Left lobe of liver (tissue), 2 donors: ENCODE measurements around the gene MRPL49. TPM values are rescaled to one million over a fixed set of nuclear protein-coding genes. Genes with fewer than 3 reads are reported as not detected.

Experiments used
- ATAC-seq: fragments of 200-7000 bp; cut with Tn5 transposase; one replicate; pipeline ENCODE4 v1.9.1; 2020; ENCODE audit warnings: mild to moderate bottlenecking, moderate library complexity
- DNase-seq: peaks from one replicate; pipeline ENCODE4 v3.0.0-alpha.2; 2020; ENCODE audit warnings: low spot score
- total RNA-seq: library from RNA; stranded (reverse); gene quantifications from one replicate; pipeline ENCODE4 v1.2.1, GENCODE V29; 2021
- donor health status: DM: no; HTN: no; CAD: no; lungs with moderate emphysema.
- donor health status: DM: no; HTN: yes; CAD: no.

Gene MRPL49
- 31.3 TPM for total RNA-seq

- DNase-seq, result peak; percentile 99
- ATAC-seq, result peak; percentile 75
Observed at GRCh38 chr11:65121865-65122696, at the start of gene MRPL49, which contains the start of gene FAU. TSS of gene MRPL49 (plus strand) at chr11:65122321. CDS start at chr11:65122347, 26 bp downstream. TSS of gene FAU (minus strand) at chr11:65122134. CDS start at chr11:65121813, 321 bp downstream.

DNA sequence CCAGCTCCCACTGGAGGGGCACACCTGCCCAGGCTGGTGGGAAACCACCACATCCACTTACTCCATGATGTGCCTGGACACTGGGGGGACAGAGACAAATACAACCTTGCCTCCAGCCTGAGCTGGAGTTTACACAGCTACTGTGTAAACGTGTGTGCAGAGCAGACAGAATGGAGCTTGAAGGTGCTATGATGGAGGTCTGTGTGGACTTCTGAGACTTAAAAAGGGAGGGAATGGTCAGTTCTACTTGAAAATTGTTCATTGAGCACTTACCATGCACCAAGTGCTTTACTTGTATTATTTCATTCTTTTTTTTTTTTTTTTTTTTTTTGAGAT lies 49.5 kb upstream of the MRPL49 start:
- DNase-seq (no peak), ATAC-seq (no peak)

GRCh38 chr11:65077451-65077850 lies 44.7 kb upstream of the MRPL49 start:
- ATAC-seq (no peak), DNase-seq (no peak)

- peak; percentile 67 for DNase-seq
- peak; percentile 97 for ATAC-seq
Observed at GRCh38 chr11:65078151-65078550, 44.0 kb upstream of the MRPL49 start.

- ATAC-seq, result no peak
- DNase-seq, result no peak
Observed at GRCh38 chr11:65078786-65079342, 43.3 kb upstream of the MRPL49 start.

GRCh38 chr11:65083134-65083833 lies 38.8 kb upstream of the MRPL49 start:
- DNase-seq, result no peak
- no peak for ATAC-seq

DNA sequence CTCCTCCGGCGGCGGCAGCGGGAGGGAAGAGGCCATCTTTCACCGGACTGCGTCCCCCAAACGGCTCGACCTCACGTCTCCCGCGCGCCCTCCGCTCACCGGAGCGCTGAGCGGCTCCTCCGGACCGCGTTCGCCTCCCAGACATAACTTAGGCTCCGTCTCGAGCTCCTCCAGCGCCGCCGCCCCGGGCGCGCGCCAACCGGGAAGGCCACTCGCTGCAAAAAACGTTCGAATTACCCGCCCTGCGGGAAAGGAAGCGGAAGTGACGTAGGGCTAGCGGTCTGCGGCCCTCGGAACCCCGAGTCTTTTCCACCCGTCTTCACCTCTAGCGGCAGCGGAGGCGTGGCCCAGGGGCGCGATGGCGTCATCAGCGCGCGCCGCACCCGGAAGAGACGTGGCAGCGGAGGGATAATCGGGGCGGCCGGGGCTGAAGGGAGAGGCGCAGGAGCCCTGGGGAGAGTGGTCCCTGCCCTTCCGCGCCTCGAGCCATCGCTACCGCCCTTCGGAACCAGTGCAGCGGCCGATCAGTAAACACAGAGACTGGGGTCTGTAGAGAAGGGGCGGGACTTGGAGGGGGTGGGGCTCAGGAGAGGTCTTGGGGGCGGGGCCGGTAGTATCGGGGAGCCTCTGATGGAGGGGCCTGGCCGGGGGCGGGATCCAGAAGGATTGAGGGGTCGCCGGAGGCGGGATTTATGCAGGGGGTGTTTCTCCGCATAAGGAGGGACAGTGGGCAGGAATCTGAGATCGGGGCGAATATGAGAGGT lies 38.1 kb upstream of the MRPL49 start, which contains the start of the genes CDCA5 and ZFPL1:
CDCA5 (minus strand) TSS at position 207 of the 764 bp plus-strand sequence; CDS start at position 145, 62 bp downstream.
ZFPL1 (plus strand) TSS at position 389 of the 764 bp plus-strand sequence. CDS start 477 bp downstream, outside the sequence.
- peak; percentile 97 for DNase-seq
- peak; percentile 94 for ATAC-seq

GRCh38 chr11:65084598-65085375 lies 37.3 kb upstream of the MRPL49 start:
- ATAC-seq, result no peak
- DNase-seq, result no peak

DNA sequence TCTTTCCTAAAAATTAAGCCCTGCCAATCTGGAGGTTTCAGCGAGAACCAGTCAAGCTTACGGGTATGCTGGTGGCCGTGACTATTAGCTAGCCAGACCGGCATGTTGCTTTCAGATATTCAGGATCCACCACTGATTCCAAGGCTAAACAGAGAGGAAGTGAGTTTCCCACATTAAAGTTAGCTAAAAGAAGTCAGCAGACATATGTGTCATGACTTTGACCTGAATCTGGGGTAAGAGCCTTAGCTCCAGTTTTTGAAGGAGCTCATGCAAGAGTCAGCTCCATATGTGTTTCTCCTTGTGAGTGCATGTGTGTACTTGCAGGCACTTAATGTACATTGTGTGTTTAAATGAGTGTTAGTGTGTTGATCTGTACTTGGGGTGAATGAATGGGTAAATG lies 36.7 kb upstream of the MRPL49 start:
- ATAC-seq, result no peak
- no peak for DNase-seq

DNA sequence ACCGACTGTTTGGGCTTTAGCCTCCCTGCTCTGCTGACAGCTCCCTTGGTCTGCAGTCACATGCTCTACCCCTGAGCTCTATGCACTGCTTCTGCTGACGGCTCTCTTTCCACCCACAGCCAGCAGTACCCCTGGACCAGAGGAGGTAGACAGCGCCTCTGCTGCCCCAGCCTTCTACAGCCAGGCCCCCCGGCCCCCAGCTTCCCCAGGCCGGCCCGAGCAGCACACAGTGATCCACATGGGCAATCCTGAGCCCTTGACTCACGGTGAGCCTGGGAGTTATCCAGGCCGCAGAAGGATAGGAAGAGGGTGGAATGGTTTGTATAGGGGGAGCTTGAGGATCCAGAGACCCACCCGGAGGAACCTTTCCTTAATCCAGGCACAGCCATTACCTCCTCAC lies 35.3 kb upstream of the MRPL49 start:
- ATAC-seq (no peak), DNase-seq (no peak)

- no peak for DNase-seq
- ATAC-seq, result no peak
Observed at GRCh38 chr11:65087216-65087615, 34.9 kb upstream of the MRPL49 start.

GRCh38 chr11:65087827-65088226 lies 34.3 kb upstream of the MRPL49 start:
- ATAC-seq (no peak), DNase-seq (no peak)

- DNase-seq, result no peak
- ATAC-seq, result no peak
Observed at GRCh38 chr11:65089621-65090020, 32.5 kb upstream of the MRPL49 start.

- no peak for DNase-seq
- no peak for ATAC-seq
Observed at GRCh38 chr11:65090628-65091027, 31.5 kb upstream of the MRPL49 start.

DNA sequence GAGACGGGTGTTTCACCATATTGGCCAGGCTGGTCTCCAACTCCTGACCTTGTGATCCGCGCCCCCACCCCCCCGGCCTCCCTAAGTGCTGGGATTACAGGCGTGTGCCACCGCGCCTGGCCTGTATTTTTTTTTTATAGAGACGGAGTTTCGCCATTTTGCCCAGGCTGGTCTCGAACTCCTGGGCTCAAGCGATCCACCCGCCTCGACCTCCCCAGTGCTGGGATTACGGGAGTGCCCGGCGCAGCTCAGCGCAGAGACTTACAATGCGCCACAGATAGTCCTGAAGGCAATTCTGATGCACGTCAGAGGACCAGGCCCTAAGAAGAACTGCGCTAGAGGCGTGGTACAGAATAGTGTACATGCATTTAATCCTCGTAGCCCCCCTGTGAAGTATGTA lies 26.7 kb upstream of the MRPL49 start:
- DNase-seq (no peak), ATAC-seq (no peak)

GRCh38 chr11:65095974-65096806 lies 25.9 kb upstream of the MRPL49 start, which contains the start of gene VPS51:
TSS of gene VPS51 (plus strand) at chr11:65096214. CDS start at chr11:65096251, 37 bp downstream.
- ATAC-seq (peak; percentile 90), DNase-seq (peak; percentile 92)

DNA sequence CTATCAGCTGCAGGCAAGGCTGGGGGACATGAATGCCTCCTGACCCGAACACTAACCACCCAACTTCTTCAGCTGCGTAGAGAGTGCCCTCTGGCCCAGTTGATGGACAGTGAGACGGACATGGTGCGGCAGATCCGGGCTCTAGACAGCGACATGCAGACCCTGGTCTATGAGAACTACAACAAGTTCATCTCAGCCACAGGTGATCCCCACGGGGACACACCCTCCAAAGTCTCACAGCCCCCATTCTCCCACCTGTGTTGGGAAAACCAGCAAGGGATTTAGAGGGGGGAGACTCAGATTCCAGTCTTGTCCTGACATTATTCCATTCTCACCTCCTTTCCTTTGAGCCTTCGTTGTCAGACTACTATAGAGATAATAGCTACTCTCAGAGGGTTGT lies 25.2 kb upstream of the MRPL49 start:
- ATAC-seq, result no peak
- no peak for DNase-seq

DNA sequence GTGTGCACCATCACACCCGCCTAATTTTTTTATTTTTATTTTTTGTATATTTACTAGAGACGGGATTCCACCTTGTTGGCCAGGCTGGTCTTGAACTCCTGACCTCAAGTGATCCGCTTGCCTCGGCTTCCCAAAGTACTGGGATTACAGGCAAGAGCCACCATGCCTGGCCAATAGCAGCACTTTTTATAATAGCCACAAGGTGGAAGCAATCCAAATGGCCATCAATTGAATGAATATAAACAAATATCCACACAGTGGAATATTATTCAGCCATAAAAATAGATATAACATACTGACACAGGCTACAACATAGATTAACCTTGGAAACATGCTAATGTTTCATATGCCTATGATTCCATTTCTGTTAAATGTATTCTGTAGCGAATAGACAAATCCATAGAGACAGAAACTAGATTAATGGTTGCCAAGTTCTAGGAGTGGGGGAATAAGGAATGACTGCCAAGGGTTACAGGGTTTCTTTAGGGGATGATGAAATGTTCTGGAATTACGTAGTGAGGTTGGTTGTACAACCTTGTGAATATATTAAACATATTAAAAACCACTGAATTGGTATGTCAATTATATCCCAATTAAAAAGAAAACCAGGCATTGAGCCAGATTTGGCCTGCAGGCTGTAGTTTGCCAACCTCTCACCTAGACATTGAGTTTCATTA lies 21.3 kb upstream of the MRPL49 start:
- no peak for DNase-seq
- ATAC-seq, result no peak
